ENCODE measurements around the gene NPC1L1. TPM values are rescaled to one million over a fixed set of nuclear protein-coding genes. Genes with fewer than 3 reads are reported as not detected.

NPC1L1 gene
- total RNA-seq, 1 experiment from 2014 or later = 0.04 TPM

GRCh38 chr7:44488955-44489354 lies 52.2 kb downstream of the NPC1L1 start:
- TF ChIP-seq EZH2phosphoT487 (IDR thresholded peaks at IDR 0.05; ENCODE audit: borderline replicate concordance, low read length) = no peak
- no peak for TF ChIP-seq CTCF (conservative IDR thresholded peaks at IDR 0.05; ENCODE audit: low read depth, low read length)
- TF ChIP-seq EZH2 (IDR thresholded peaks at IDR 0.05; ENCODE audit: low read length, unreplicated experiment) = no peak
- Histone ChIP-seq H3K79me2 (ENCODE audit: low read length) (peaks cover 63% of the 10 kb centered on the region), H3K4me3 (ENCODE audit: low read length) (peak overlapping the region; percentile 89), H3K4me1 (ENCODE audit: insufficient read depth, low read length) (peaks cover 12% of the 10 kb centered on the region), H2AFZ (ENCODE audit: low read length) (no peak overlapping the region), H3K36me3 (ENCODE audit: low read depth, low read length) (peaks cover 15% of the 10 kb centered on the region), H3K4me2 (ENCODE audit: low read length) (peak overlapping the region; percentile 95), H3K27ac (ENCODE audit: low read length) (no peak overlapping the region), H3K9me3 (ENCODE audit: low read length) (no peaks in the 10 kb centered on the region), H4K20me1 (ENCODE audit: low read length) (peaks cover 10% of the 10 kb centered on the region; the same call in 1 of the 2 replicates), H3K9ac (ENCODE audit: low read length) (peak overlapping the region; percentile 96; the same call in 1 of the 2 replicates), H3K27me3 (ENCODE audit: low read length) (no peaks in the 10 kb centered on the region), H3K9me2 (replicated peaks; ENCODE audit: low read length) (no peaks in the 10 kb centered on the region), H3F3A (ENCODE audit: low read length, unreplicated experiment) (no peaks in the 10 kb centered on the region)
- intact Hi-C loops (cut with micrococcal nuclease) = loop anchor here (5.0 kb wide), 1 partner anchor 78 kb away; no protein-coding TSS in a partner anchor
- BruUV-seq (replicated peaks) = no TSS peak
- ChIA-PET CTCF (interaction anchor here (1.1 kb wide), 1 partner anchor 76 kb away, joined by 5 read pairs; no protein-coding TSS in a partner anchor), POLR2A (ENCODE audit: unreplicated experiment) (no interaction called here)
- no peak for ATAC-seq
- no peak for DNase-seq

- no peak overlapping the region for H3K4me3 ChIP-seq (ENCODE audit: low read length)
- H3F3A ChIP-seq (ENCODE audit: low read length, unreplicated experiment) = no peaks in the 10 kb centered on the region
- DNase-seq (no peak), ATAC-seq (no peak)
- CTCF ChIA-PET = no interaction called here
- H3K79me2 ChIP-seq (ENCODE audit: low read length) = peaks cover 83% of the 10 kb centered on the region
- H3K9me2 ChIP-seq (replicated peaks; ENCODE audit: low read length) = no peaks in the 10 kb centered on the region
- peaks cover 10% of the 10 kb centered on the region; the same call in 1 of the 2 replicates for H4K20me1 ChIP-seq (ENCODE audit: low read length)
- peaks cover 12% of the 10 kb centered on the region for H3K4me1 ChIP-seq (ENCODE audit: insufficient read depth, low read length)
- intact Hi-C loops (cut with micrococcal nuclease) = loop anchor here (5.0 kb wide), 1 partner anchor 81 kb away; no protein-coding TSS in a partner anchor
- H3K9ac ChIP-seq (ENCODE audit: low read length) = no peak overlapping the region
- POLR2A ChIA-PET (ENCODE audit: unreplicated experiment) = no interaction called here
- H3K27ac ChIP-seq (ENCODE audit: low read length) = no peak overlapping the region
- H3K27me3 ChIP-seq (ENCODE audit: low read length) = no peaks in the 10 kb centered on the region
- peaks cover 37% of the 10 kb centered on the region for H3K36me3 ChIP-seq (ENCODE audit: low read depth, low read length)
- peak overlapping the region; percentile 8; the same call in 1 of the 2 replicates for H3K4me2 ChIP-seq (ENCODE audit: low read length)
- TF ChIP-seq EZH2 (IDR thresholded peaks at IDR 0.05; ENCODE audit: low read length, unreplicated experiment) (no peak), CTCF (conservative IDR thresholded peaks at IDR 0.05; ENCODE audit: low read depth, low read length) (no peak), EZH2phosphoT487 (IDR thresholded peaks at IDR 0.05; ENCODE audit: borderline replicate concordance, low read length) (no peak)
- no peaks in the 10 kb centered on the region for H3K9me3 ChIP-seq (ENCODE audit: low read length)
- H2AFZ ChIP-seq (ENCODE audit: low read length) = no peak overlapping the region
- BruUV-seq (replicated peaks) = no TSS peak
Observed at GRCh38 chr7:44486693-44487092, 54.4 kb downstream of the NPC1L1 start.

GRCh38 chr7:44486001-44486400 lies 55.1 kb downstream of the NPC1L1 start:
- DNase-seq = no peak
- TF ChIP-seq EZH2phosphoT487 (IDR thresholded peaks at IDR 0.05; ENCODE audit: borderline replicate concordance, low read length) (no peak), EZH2 (IDR thresholded peaks at IDR 0.05; ENCODE audit: low read length, unreplicated experiment) (no peak), CTCF (conservative IDR thresholded peaks at IDR 0.05; ENCODE audit: low read depth, low read length) (no peak)
- H3K79me2 ChIP-seq (ENCODE audit: low read length) = peaks cover 86% of the 10 kb centered on the region
- ATAC-seq = no peak
- H3F3A ChIP-seq (ENCODE audit: low read length, unreplicated experiment) = no peaks in the 10 kb centered on the region
- no peak overlapping the region for H3K4me2 ChIP-seq (ENCODE audit: low read length)
- no peaks in the 10 kb centered on the region for H3K9me3 ChIP-seq (ENCODE audit: low read length)
- peaks cover 44% of the 10 kb centered on the region for H3K36me3 ChIP-seq (ENCODE audit: low read depth, low read length)
- ChIA-PET POLR2A (ENCODE audit: unreplicated experiment) (no interaction called here), CTCF (no interaction called here)
- intact Hi-C loops (cut with micrococcal nuclease) = loop anchor here (5.0 kb wide), 1 partner anchor 81 kb away; no protein-coding TSS in a partner anchor
- peaks cover 7% of the 10 kb centered on the region for H3K4me1 ChIP-seq (ENCODE audit: insufficient read depth, low read length)
- no TSS peak for BruUV-seq (replicated peaks)
- no peak overlapping the region for H3K4me3 ChIP-seq (ENCODE audit: low read length)
- no peaks in the 10 kb centered on the region for H3K9me2 ChIP-seq (replicated peaks; ENCODE audit: low read length)
- no peak overlapping the region for H3K27ac ChIP-seq (ENCODE audit: low read length)
- H3K27me3 ChIP-seq (ENCODE audit: low read length) = no peaks in the 10 kb centered on the region
- peaks cover 10% of the 10 kb centered on the region; the same call in 1 of the 2 replicates for H4K20me1 ChIP-seq (ENCODE audit: low read length)
- H3K9ac ChIP-seq (ENCODE audit: low read length) = no peak overlapping the region
- no peak overlapping the region for H2AFZ ChIP-seq (ENCODE audit: low read length)
